HCT116 (cell line): ENCODE data around the gene HPRT1. TPM values are rescaled to one million over a fixed set of nuclear protein-coding genes. Genes with fewer than 3 reads are reported as not detected.

Experiments
- ATAC-seq: fragments of 200-7000 bp; cut with Tn5 transposase; 2 replicates; pipeline ENCODE4 v1.9.1; 2020; ENCODE audit warnings: mild to moderate bottlenecking, moderate library complexity
- BruUV-seq: library from RNA; stranded (reverse); fragments of 400-500 nt; replicated peaks from 2 replicates; lab custom pipeline; 2021; lab: Mats Ljungman, UMichigan
- CTCF ChIA-PET: fragments of 300-600 bp; sonication (Branson Sonifier 250); formaldehyde crosslinking; loops from one replicate; lab custom pipeline; 2021; ENCODE audit warnings: antibody characterized with exemption; lab: Charles Lee
- POLR2A ChIA-PET: fragments of 300-600, 350-600 bp; sonication (Branson Sonifier 250); formaldehyde crosslinking; loops from one replicate; lab custom pipeline; 2021; ENCODE audit warnings: antibody characterized with exemption; lab: Charles Lee
- RAD21 ChIA-PET, 2 experiments: fragments of 300-600 bp; sonication (Branson Sonifier 250); formaldehyde crosslinking; loops; one replicate each; lab custom pipeline; 2023; ENCODE audit warnings: low total read pairs in 2 of 2; ENCODE audit not compliant: uncharacterized antibody in 2 of 2, unreplicated experiment in 2 of 2, low non-redundant PET in 1 of 2; lab: Charles Lee
- DNase-seq: peaks from one replicate; pipeline ENCODE4 v3.0.0-alpha.2; 2010; ENCODE audit warnings: low read depth, low spot score
- H2AFZ ChIP-seq: fragments of 200-600 bp; shearing (Covaris generic), sonication (generic); 2 replicates; pipeline ENCODE4 v1.6.1; 2017; ENCODE audit warnings: low read depth, mixed run types, mixed read lengths, antibody characterized with exemption, low read length; ENCODE audit not compliant: poor library complexity, severe bottlenecking
- H3K27ac ChIP-seq: 2 replicates; pipeline ENCODE4 v1.5.1; 2012; ENCODE audit warnings: low read depth, low read length
- H3K27me3 ChIP-seq: fragments of 200-600 bp; sonication (generic); 2 replicates; pipeline ENCODE4 v1.6.1; 2016; ENCODE audit warnings: mixed run types, low read length, mixed read lengths; ENCODE audit not compliant: insufficient read depth
- H3K36me3 ChIP-seq, 2 experiments: fragments of 200-500 bp in 1 of 2; fragments of 200-600 bp in 1 of 2; sonication (Bioruptor generic) in 1 of 2; sonication (generic) in 1 of 2; 2 replicates each; pipeline versions ENCODE4 v1.5.1 to v1.6.1; 2014 to 2016; ENCODE audit warnings: low read length in 2 of 2, inconsistent platforms in 1 of 2, mixed read lengths in 1 of 2, mixed run types in 1 of 2; ENCODE audit not compliant: insufficient read depth in 2 of 2, control insufficient read depth in 1 of 2
- H3K4me1 ChIP-seq, 2 experiments: fragments of 200-600 bp in 1 of 2; sonication (generic) in 1 of 2; 2 replicates each; pipeline versions ENCODE4 v1.5.1 to v1.6.1; 2012 to 2017; ENCODE audit warnings: low read length in 2 of 2, inconsistent platforms in 1 of 2, mild to moderate bottlenecking in 1 of 2, mixed read lengths in 1 of 2, mixed run types in 1 of 2, moderate library complexity in 1 of 2; ENCODE audit not compliant: insufficient read depth in 2 of 2, control insufficient read depth in 1 of 2
- H3K4me2 ChIP-seq: fragments of 200-600 bp; sonication (generic); 2 replicates; pipeline ENCODE4 v1.6.1; 2017; ENCODE audit warnings: mixed run types, low read length, mixed read lengths
- H3K4me3 ChIP-seq, 2 experiments: fragments of 200-600 bp in 1 of 2; sonication (generic) in 1 of 2; replicated peaks in 1 of 2; 2 replicates each; pipeline ENCODE4 v1.5.1; 2011 to 2016; ENCODE audit warnings: low read length in 2 of 2, control low read depth in 1 of 2, low read depth in 1 of 2, mild to moderate bottlenecking in 1 of 2, mixed read lengths in 1 of 2, mixed run types in 1 of 2
- H3K79me2 ChIP-seq: fragments of 200-600 bp; sonication (generic); 2 replicates; pipeline ENCODE4 v1.6.1; 2017; ENCODE audit warnings: mild to moderate bottlenecking, mixed run types, low read length, moderate library complexity, mixed read lengths; ENCODE audit not compliant: insufficient read depth
- H3K9ac ChIP-seq: fragments of 200-600 bp; sonication (generic); 2 replicates; pipeline ENCODE4 v1.6.1; 2016; ENCODE audit warnings: low read length, mixed read lengths
- H3K9me2 ChIP-seq: fragments of 200-600 bp; sonication (generic), shearing (Covaris generic); 2 replicates; pipeline ENCODE4 v1.6.1; 2017; ENCODE audit warnings: mixed run types, mild to moderate bottlenecking, moderate library complexity; ENCODE audit not compliant: insufficient read depth
- H3K9me3 ChIP-seq, 2 experiments: fragments of 200-500 bp in 1 of 2; fragments of 200-600 bp in 1 of 2; sonication (Bioruptor generic) in 1 of 2; sonication (generic) in 1 of 2; 2 replicates each; pipeline ENCODE4 v1.6.1; 2014 to 2017; ENCODE audit warnings: low read length in 2 of 2, mixed read lengths in 2 of 2, inconsistent platforms in 1 of 2, low read depth in 1 of 2, mild to moderate bottlenecking in 1 of 2, mixed run types in 1 of 2, moderate library complexity in 1 of 2; ENCODE audit not compliant: control insufficient read depth in 1 of 2, insufficient read depth in 1 of 2
- H4K20me1 ChIP-seq: fragments of 200-600 bp; sonication (generic), shearing (Covaris generic); 2 replicates; pipeline ENCODE4 v1.6.1; 2017; ENCODE audit warnings: mixed run types, mild to moderate bottlenecking, moderate library complexity; ENCODE audit not compliant: insufficient read depth
- ATF3 ChIP-seq: IDR thresholded peaks from 2 replicates; pipeline ENCODE4 v1.6.1; 2012
- CBX3 ChIP-seq: IDR thresholded peaks from 2 replicates; pipeline ENCODE4 v1.6.1; 2012; ENCODE audit warnings: low read depth
- EGR1 ChIP-seq: IDR thresholded peaks from 2 replicates; pipeline ENCODE4 v1.6.1; 2012; ENCODE audit warnings: low read depth
- ELF1 ChIP-seq: IDR thresholded peaks from 2 replicates; pipeline ENCODE4 v1.6.1; 2012; ENCODE audit warnings: low read depth, borderline replicate concordance
- MAX ChIP-seq: IDR thresholded peaks from 2 replicates; pipeline ENCODE4 v1.6.1; 2012
- SIN3A ChIP-seq: IDR thresholded peaks from 2 replicates; pipeline ENCODE4 v1.6.1; 2012; ENCODE audit warnings: low read depth
- YY1 ChIP-seq: IDR thresholded peaks from 2 replicates; pipeline ENCODE4 v1.6.1; 2011; ENCODE audit warnings: low read length, low read depth, moderate library complexity, mild to moderate bottlenecking; ENCODE audit not compliant: insufficient replicate concordance; ENCODE audit errors: extremely low read depth
- intact Hi-C: fragments of 100-400 bp; cut with micrococcal nuclease; formaldehyde crosslinking; loops from 2 replicates; pipeline ENCODE4 v1.10.0; 2022
- total RNA-seq: library from RNA; stranded (reverse); gene quantifications from one replicate; pipeline ENCODE4 v1.2.1, GENCODE V29; 2021; ENCODE audit not compliant: unreplicated experiment
- TF ChIP-seq, protein P1 (sequence below), 3 experiments: fragments of 200-600 bp in 1 of 3; sonication (generic) in 1 of 3; IDR thresholded peaks in 2 of 3; conservative IDR thresholded peaks in 1 of 3; 2 replicates each; pipeline ENCODE4 v1.5.1; 2012 to 2017; ENCODE audit warnings: low read depth in 2 of 3, low read length in 2 of 3, antibody characterized with exemption in 1 of 3, borderline replicate concordance in 1 of 3, control low read depth in 1 of 3, mild to moderate bottlenecking in 1 of 3, mixed read lengths in 1 of 3, mixed run types in 1 of 3, moderate library complexity in 1 of 3; ENCODE audit not compliant: insufficient read depth in 1 of 3
- TF ChIP-seq, protein P2 (sequence below): IDR thresholded peaks from 2 replicates; pipeline ENCODE4 v1.6.1; 2011; ENCODE audit warnings: mild to moderate bottlenecking, low read length, moderate library complexity; ENCODE audit not compliant: insufficient replicate concordance; ENCODE audit errors: extremely low read depth
- TF ChIP-seq, protein P3 (sequence below): IDR thresholded peaks from 2 replicates; pipeline ENCODE4 v1.6.1; 2012; ENCODE audit warnings: low read depth

The HPRT1 gene
- total RNA-seq, 1 experiment from 2014 or later, result 57.8 TPM

GRCh38 chrX:134546187-134546586 is 86.2 kb downstream of the HPRT1 start:
- no peak for TF ChIP-seq ATF3
- TF ChIP-seq, protein P1, sequence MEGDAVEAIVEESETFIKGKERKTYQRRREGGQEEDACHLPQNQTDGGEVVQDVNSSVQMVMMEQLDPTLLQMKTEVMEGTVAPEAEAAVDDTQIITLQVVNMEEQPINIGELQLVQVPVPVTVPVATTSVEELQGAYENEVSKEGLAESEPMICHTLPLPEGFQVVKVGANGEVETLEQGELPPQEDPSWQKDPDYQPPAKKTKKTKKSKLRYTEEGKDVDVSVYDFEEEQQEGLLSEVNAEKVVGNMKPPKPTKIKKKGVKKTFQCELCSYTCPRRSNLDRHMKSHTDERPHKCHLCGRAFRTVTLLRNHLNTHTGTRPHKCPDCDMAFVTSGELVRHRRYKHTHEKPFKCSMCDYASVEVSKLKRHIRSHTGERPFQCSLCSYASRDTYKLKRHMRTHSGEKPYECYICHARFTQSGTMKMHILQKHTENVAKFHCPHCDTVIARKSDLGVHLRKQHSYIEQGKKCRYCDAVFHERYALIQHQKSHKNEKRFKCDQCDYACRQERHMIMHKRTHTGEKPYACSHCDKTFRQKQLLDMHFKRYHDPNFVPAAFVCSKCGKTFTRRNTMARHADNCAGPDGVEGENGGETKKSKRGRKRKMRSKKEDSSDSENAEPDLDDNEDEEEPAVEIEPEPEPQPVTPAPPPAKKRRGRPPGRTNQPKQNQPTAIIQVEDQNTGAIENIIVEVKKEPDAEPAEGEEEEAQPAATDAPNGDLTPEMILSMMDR (IDR thresholded peaks at IDR 0.05 in 2 of 3, conservative IDR thresholded peaks at IDR 0.05 in 1 of 3; ENCODE audit: borderline replicate concordance in 1 of 3, insufficient read depth in 1 of 3, low read depth in 2 of 3, low read length in 2 of 3), result no peak
- TF ChIP-seq, protein P2, sequence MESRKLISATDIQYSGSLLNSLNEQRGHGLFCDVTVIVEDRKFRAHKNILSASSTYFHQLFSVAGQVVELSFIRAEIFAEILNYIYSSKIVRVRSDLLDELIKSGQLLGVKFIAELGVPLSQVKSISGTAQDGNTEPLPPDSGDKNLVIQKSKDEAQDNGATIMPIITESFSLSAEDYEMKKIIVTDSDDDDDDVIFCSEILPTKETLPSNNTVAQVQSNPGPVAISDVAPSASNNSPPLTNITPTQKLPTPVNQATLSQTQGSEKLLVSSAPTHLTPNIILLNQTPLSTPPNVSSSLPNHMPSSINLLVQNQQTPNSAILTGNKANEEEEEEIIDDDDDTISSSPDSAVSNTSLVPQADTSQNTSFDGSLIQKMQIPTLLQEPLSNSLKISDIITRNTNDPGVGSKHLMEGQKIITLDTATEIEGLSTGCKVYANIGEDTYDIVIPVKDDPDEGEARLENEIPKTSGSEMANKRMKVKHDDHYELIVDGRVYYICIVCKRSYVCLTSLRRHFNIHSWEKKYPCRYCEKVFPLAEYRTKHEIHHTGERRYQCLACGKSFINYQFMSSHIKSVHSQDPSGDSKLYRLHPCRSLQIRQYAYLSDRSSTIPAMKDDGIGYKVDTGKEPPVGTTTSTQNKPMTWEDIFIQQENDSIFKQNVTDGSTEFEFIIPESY, result no peak
- no peak for TF ChIP-seq EGR1
- no peak for TF ChIP-seq MAX
- no peak for TF ChIP-seq CBX3
- TF ChIP-seq SIN3A, result no peak
- no peak for TF ChIP-seq ELF1
- TF ChIP-seq YY1, result no peak
- TF ChIP-seq, protein P3, sequence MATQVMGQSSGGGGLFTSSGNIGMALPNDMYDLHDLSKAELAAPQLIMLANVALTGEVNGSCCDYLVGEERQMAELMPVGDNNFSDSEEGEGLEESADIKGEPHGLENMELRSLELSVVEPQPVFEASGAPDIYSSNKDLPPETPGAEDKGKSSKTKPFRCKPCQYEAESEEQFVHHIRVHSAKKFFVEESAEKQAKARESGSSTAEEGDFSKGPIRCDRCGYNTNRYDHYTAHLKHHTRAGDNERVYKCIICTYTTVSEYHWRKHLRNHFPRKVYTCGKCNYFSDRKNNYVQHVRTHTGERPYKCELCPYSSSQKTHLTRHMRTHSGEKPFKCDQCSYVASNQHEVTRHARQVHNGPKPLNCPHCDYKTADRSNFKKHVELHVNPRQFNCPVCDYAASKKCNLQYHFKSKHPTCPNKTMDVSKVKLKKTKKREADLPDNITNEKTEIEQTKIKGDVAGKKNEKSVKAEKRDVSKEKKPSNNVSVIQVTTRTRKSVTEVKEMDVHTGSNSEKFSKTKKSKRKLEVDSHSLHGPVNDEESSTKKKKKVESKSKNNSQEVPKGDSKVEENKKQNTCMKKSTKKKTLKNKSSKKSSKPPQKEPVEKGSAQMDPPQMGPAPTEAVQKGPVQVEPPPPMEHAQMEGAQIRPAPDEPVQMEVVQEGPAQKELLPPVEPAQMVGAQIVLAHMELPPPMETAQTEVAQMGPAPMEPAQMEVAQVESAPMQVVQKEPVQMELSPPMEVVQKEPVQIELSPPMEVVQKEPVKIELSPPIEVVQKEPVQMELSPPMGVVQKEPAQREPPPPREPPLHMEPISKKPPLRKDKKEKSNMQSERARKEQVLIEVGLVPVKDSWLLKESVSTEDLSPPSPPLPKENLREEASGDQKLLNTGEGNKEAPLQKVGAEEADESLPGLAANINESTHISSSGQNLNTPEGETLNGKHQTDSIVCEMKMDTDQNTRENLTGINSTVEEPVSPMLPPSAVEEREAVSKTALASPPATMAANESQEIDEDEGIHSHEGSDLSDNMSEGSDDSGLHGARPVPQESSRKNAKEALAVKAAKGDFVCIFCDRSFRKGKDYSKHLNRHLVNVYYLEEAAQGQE, result no peak
- Histone ChIP-seq H3K4me1 (peaks cover 4 to 27% of the 10 kb centered on the region in 2 experiments; a peak in 3 of 4 replicates), H3K4me2 (no peak overlapping the region), H2AFZ (no peak overlapping the region), H3K9me2 (no peaks in the 10 kb centered on the region), H4K20me1 (no peaks in the 10 kb centered on the region), H3K27me3 (0 out of 2 replicates have a peak, but pooled peaks cover 10% of the 10 kb centered on the region), H3K9ac (no peak overlapping the region), H3K79me2 (no peaks in the 10 kb centered on the region), H3K36me3 (no peaks in the 10 kb centered on the region), H3K9me3 (no peaks in the 10 kb centered on the region), H3K4me3 (no peak overlapping the region), H3K27ac (no peak overlapping the region)
- no peak for DNase-seq
- no peak for ATAC-seq
- RAD21 ChIA-PET, result no interaction called here
- intact Hi-C loops, result no loop called here
- CTCF ChIA-PET, result no interaction called here
- POLR2A ChIA-PET, result no interaction called here
- no TSS peak for BruUV-seq
